Right atrium auricular region (tissue), 2 donors: Measurements from ENCODE around the gene TMPRSS3. TPM values are rescaled to one million over a fixed set of nuclear protein-coding genes. Genes with fewer than 3 reads are reported as not detected.

Experiments
- DNase-seq: peaks from one replicate; pipeline ENCODE4 v3.0.0-alpha.2; 2019; ENCODE audit warnings: low spot score
- H3K27ac ChIP-seq, 2 donors: fragments of 200-600 bp; sonication (generic); 1 replicate in 1 of 2; 2 replicates in 1 of 2; pipeline ENCODE4 v1.5.1; 2016 to 2019
- H3K27me3 ChIP-seq, 2 donors: fragments of 200-600 bp; sonication (generic); one replicate each; pipeline versions ENCODE4 v1.5.1 to v1.6.0; 2017 to 2019
- H3K36me3 ChIP-seq: fragments of 200-600 bp; sonication (generic); one replicate; pipeline ENCODE4 v1.5.1; 2016
- H3K4me1 ChIP-seq, 2 donors: fragments of 200-600 bp; sonication (generic); one replicate each; pipeline versions ENCODE4 v1.5.1 to v1.6.0; 2017 to 2019
- H3K4me3 ChIP-seq, 2 donors: fragments of 200-600 bp; sonication (generic); 1 replicate in 1 of 2; 2 replicates in 1 of 2; pipeline ENCODE4 v1.5.1; 2017 to 2019; ENCODE audit warnings: mild to moderate bottlenecking in 1 of 2, moderate library complexity in 1 of 2
- H3K9me3 ChIP-seq, 2 donors: fragments of 200-600 bp; sonication (generic); one replicate each; pipeline ENCODE4 v1.5.1; 2019
- CTCF ChIP-seq, 2 donors: fragments of 200-600 bp; sonication (generic); IDR thresholded peaks; one replicate each; pipeline ENCODE4 v1.5.1; 2019; ENCODE audit warnings: antibody characterized with exemption in 2 of 2
- total RNA-seq, 2 donors: library from RNA; depleted of rRNA; stranded (reverse); fragments of >200 nt; gene quantifications; one replicate each; pipeline ENCODE4 v1.1.0, GENCODE V29; 2016

The TMPRSS3 gene
- 1 to 10 TPM; 1.1 to 2.4 TPM for total RNA-seq

GRCh38 chr21:42395905-42396651 is at the start of gene TMPRSS3:
TSS of gene TMPRSS3 (minus strand) at chr21:42396052. CDS start at chr21:42395417, 635 bp downstream.
- TF ChIP-seq CTCF (IDR thresholded peaks at IDR 0.05): no peak
- H3K4me3 ChIP-seq: no peak within 1 kb of the TSS
- no peaks in the 10 kb centered on the region for H3K9me3 ChIP-seq
- no peaks in the 10 kb centered on the region for H3K27me3 ChIP-seq
- H3K4me1 ChIP-seq: no peaks in the 10 kb centered on the region
- no peak within 1 kb of the TSS for H3K27ac ChIP-seq
- no peaks in the 10 kb centered on the region for H3K36me3 ChIP-seq
- DNase-seq: no peak

GRCh38 chr21:42445311-42445710 is 49.5 kb upstream of the TMPRSS3 start:
- Histone ChIP-seq H3K27me3 (no peaks in the 10 kb centered on the region), H3K9me3 (no peaks in the 10 kb centered on the region), H3K4me1 (peaks cover 0 to 3% of the 10 kb centered on the region in 2 donors), H3K4me3 (no peak overlapping the region), H3K27ac (no peak overlapping the region), H3K36me3 (no peaks in the 10 kb centered on the region)
- TF ChIP-seq CTCF (IDR thresholded peaks at IDR 0.05): no peak
- DNase-seq: no peak

GRCh38 chr21:42444745-42445059 is 48.9 kb upstream of the TMPRSS3 start:
- no peaks in the 10 kb centered on the region for H3K4me1 ChIP-seq
- no peaks in the 10 kb centered on the region for H3K27me3 ChIP-seq
- H3K36me3 ChIP-seq: no peaks in the 10 kb centered on the region
- H3K27ac ChIP-seq: no peak overlapping the region
- H3K4me3 ChIP-seq: no peak overlapping the region
- no peak for DNase-seq
- no peak for TF ChIP-seq CTCF (IDR thresholded peaks at IDR 0.05)
- no peaks in the 10 kb centered on the region for H3K9me3 ChIP-seq

- H3K27me3 ChIP-seq: no peaks in the 10 kb centered on the region
- H3K36me3 ChIP-seq: no peaks in the 10 kb centered on the region
- no peak for TF ChIP-seq CTCF (IDR thresholded peaks at IDR 0.05)
- H3K4me1 ChIP-seq: no peaks in the 10 kb centered on the region
- no peak overlapping the region for H3K27ac ChIP-seq
- no peaks in the 10 kb centered on the region for H3K9me3 ChIP-seq
- DNase-seq: no peak
- no peak overlapping the region for H3K4me3 ChIP-seq
These were observed 48.3 kb upstream of the TMPRSS3 start for GRCh38 chr21:42443876-42444744.

- Histone ChIP-seq H3K4me3 (no peak overlapping the region), H3K9me3 (no peaks in the 10 kb centered on the region), H3K36me3 (no peaks in the 10 kb centered on the region), H3K27ac (no peak overlapping the region), H3K4me1 (no peaks in the 10 kb centered on the region), H3K27me3 (no peaks in the 10 kb centered on the region)
- TF ChIP-seq CTCF (IDR thresholded peaks at IDR 0.05): no peak
- DNase-seq: no peak
These were observed 47.4 kb upstream of the TMPRSS3 start for GRCh38 chr21:42443181-42443785.
